NCI-H1092 (cell line): ENCODE results near the gene ATF6B.
"Not testable (repeated sequence)": the region's sequence is repeated elsewhere in the genome, so short reads cannot be mapped to it uniquely, and the experiment has no call there.

Source experiments
- DNase-seq: peaks from one replicate; lab custom pipeline; 2025; lab: John Stamatoyannopoulos, UW

Gene ATF6B

DNA sequence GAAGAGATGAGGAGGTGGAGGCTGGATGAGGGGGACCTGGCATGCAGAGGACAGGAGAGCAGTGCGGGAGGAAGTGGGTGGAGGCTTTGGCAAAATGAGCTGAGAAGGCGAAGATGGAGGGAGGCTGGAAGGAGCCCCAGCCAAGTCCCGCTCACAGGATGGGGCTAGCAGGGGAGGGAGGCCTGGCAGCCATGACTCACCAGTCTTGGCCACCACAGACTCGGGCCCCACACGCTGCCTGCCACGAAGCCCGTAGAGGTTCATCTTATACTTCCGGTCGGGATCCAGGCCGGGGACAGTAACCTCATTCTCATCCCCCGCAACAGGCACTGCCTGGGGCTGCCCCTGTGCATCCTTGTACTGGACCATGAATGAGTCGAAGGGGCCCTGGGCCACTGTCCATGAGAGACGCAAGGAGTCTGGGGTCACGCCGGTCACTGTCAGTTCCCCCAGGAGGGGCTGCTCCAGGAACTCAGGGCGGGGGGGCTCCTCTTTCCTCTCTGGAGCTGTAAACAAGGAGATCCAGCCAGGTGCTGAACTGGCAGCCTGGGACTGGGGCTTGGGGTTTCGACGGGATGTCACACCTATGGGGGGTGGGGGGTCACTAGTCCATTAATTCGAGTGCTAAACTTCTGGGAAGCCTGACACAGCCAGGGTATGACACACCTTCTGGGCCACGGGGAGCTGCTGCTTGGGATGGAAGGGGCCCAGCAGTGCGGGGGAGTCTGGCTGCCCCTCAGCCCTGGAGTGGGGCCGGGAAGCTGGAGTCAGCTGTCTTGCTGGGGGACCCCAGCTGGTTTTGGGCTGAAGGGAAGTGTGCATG lies 46.7 kb downstream of the ATF6B start:
- DNase-seq = no peak

DNA sequence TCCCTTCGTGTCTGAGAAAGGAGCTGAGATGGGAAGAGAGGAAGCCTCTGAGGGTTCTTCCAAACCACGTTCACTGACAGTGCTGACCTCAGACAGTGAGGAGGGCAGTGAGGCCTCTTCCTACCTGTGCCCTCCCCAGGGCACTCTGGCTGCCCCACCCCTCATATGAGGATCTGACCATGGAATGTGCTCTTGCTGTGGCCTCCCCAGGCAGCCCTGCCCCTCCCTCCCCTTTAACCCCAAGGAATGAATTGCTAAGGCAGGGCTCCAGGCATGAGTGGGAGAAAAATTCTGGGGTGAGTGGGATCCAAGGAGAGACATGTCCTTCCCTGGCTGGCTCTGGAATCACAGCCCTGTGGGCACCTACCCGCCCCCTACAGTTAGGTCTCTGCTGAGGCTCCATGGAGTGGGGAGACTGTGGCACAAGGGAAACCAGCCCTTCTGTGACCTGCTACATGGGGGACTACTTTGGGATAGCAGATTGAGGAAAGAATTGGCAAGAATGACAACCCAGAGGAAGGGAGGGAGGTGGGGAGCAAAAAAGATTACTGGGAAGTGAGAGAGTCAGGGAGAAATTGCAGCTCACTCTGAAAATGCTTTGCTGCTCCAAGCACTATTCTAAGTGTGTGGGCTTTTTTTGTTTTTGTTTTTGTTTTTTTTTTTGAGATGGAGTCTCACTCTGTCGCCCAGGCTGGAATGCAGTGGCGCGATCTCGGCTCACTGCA lies 48.3 kb downstream of the ATF6B start:
- no peak for DNase-seq

DNA sequence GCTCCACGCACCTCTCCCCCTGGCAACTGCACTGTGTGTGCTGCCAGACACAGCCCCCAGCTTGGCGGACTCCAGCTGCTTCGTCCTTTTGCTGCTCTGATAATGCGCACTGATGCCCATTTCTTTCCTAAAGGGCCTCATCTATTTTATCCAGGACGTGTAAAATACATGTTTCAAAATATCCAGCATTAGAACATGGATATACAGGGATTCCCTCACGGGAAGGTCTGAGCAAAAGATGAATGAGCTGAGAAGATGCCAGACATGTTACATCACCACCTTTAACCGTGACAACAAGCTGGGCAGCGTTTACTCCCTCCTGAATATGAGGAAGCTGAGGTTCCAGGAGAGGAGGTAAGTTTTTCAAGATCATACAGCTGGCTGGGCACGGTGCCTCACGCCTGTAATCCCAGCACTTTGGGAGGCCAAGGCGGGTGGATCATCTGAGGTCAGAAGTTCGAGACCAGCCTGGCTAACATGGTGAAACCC lies 51.7 kb downstream of the ATF6B start:
- no peak for DNase-seq

DNA sequence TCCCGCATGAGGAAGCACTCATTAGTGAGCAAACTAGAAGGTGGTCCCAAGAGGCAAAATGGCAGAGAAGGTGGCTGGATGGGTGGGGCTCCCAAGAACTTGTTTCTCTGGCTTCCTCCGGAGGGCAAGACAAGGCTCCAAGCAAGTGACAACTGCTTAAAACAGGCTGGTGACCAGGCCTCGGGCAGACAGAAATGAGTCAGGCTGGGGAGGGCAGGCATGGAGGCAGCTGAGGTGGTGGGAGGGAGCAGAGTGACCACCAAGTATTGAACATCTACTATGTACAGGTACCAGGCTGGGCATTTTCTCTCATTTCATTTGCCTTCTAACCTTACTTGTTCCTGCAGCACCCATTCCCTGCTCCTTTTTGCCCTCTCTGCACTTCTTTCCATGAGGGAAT lies 52.3 kb downstream of the ATF6B start:
- no peak for DNase-seq

DNA sequence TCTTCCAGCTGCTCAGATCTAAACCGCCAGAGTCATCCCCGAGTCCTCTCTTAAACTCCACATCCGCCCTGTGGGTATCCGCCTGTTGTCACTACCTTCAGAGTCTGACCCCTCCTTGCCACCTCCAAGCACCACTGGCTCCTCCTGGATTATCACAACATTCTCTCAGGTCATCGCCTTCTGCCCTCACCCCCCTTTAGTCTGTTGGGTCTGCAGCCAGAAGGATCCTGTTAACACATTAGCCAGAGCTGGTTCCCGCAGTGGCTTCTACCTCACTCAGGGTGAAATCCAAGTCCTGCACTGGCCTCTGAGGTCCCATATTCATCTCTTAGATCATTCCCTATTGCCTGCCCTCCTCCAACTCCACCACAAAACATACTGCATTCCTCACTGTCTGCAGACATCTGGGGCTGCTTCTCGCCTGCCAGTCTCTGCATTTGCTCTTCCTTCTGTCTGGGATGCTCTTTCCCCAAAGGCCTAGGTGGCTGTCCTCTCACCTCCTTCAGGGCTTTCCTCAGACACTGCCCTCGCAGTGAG lies 53.0 kb downstream of the ATF6B start:
- DNase-seq = no peak

DNA sequence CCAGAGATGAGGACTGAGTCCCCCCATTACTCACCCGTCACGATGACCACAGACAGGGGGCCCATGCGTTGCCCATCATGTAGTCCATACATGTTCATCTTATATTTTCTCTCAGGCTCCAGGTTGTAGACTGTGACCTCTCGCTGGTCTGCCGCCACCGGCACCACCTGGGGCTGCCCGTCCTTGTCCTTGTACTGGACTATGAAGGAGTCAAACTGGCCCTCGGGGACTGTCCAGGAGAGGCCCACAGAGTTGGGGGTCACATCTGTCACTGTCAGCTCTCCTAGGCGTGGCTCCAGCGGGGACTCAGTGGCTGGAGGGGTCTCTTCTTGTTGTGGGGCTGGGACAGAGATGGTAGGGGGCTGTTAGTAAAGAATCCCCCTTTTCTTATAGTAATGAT lies 54.4 kb downstream of the ATF6B start:
- DNase-seq = no peak

DNA sequence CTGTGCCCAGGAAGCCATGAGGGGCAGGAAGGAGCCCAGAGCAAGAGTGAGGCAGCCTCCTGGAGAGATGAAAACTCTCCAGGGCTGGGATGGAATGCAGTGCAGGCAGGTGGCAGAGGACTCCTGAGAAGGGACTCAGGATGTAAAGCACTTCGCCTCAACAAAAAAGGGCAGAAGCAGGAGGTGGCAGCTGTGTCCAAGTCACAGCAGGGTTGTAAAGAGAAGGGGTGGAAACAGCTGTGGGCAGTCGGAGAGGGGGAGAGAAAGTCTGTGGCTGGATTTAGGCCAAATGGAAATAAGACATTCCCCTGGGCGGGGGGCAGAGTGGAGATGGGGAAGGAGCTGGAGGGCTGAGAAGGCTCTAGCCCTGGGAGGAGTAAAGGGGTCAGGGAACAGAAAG lies 54.9 kb downstream of the ATF6B start:
- no peak for DNase-seq

DNA sequence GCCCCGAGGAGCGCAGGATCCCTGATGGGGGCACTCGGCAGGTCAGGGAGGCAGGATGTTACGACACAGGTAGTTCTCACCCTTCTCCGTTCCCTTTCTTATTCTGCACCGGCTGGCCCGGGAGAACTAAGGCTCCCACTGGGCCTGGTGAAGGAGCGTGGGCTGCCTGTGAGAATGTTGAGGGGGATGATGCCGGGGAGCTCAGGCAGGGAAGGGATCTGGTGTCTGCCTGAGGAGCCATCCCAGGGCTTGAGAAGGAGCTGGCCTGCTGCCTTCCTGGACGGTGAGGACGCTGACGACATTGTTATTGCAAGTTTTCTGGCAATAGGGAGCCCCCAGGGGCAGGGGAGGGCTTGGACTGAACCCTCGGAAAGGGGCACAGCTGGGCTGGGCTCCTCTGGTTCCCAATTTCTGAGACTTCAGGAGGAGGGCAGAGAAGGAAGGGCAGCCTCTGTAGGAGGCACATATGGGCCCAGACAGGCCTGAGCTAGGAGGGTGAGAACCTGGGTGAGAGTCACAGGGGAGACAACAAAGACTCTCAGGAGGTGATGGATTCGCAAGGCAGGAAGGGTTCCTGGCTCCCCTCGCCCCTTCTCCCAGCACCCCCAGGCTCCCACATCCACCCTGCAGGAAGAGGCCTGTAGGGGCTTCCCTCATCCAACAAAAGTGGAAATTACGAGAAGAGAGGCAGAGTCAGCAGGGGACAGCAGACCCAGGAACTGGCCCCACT lies 57.1 kb downstream of the ATF6B start:
- no peak for DNase-seq

DNA sequence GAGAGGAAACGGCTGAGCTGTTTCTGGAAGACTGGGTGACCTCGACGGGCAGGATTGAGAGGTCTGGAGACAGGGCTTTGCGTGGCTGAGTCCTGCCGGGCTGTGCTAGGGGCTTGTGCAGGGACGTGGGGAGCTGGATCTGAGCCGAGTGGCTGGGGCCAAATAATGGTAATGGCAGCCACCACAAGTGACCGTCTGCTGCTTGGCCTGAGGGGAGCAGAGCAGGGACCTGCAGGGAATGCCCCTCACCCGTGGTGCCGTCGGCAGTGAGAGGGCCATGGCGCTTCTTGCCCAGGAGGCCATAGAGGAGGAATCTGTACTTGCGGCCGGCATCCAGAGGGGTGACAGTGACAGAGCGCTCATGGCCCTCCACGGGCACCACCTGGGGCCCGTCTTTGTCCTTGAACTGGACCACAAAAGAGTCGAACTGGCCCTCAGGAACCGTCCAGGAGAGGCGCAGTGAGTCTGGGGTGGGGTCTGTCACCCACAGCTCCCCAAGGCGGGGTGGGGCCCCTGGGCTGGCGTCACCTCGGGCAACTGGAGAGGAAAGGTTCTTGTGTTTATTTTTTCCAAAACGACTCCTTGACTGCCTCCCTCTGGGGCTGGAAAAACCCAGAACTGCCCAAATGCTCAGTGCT lies 58.0 kb downstream of the ATF6B start:
- no peak for DNase-seq

DNA sequence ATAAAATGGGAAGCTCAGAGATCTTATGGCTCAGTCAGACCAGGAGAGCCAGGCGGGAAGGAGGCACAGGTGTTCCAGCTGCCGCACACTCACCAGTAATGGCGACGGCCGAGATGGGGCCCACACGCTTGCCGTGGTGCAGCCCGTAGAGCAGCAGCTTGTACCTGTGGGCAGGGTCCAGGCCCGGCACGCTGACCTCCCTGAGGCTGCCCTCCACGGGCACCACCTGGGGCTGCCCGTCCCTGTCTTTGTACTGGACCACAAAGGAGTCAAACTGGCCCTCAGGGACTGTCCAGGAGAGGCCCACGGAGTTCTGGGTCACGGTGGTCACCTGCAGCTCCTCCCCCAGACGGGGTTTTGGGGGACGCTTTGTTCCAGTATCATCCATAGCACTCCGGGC lies 58.6 kb downstream of the ATF6B start:
- no peak for DNase-seq

DNA sequence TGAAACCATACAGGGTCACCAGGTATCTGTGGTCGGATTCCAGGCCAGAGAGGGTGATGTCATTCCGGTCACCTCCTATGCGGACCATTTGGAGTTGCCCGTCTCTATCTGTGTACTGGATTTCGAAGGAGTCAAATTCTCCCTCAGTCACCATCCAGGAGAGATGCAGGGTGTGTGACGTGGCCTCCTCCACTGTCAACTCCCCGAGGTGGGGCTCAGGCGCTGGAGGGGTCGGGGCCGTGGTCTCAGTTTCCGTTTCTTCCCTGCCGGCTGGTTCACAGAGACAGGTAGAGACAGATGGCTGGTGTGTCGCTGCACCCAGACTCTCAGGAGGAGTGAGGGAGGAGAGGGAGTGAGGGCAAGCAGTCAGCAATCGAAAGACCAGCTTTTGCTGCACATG lies 59.2 kb downstream of the ATF6B start:
- DNase-seq = no peak

DNA sequence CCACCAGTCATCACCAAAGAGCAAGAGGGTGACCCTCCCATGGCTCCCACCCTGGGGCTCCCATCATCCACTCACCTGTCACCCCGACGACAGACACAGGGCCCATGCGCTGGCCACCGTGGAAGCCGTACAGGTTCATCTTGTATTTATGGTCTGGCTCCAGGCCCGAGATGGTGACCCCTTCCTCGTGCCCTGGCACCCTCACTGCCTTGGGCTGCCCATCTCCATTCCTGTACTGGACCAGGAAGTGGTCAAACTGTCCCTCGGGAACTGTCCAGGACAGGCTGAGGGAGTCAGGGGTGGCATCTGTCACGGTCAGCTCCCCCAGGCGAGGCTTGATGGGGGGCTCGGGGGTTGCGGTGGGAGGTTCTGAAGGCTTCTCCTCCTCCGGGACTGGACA lies 59.7 kb downstream of the ATF6B start:
- DNase-seq = not testable (repeated sequence)

DNA sequence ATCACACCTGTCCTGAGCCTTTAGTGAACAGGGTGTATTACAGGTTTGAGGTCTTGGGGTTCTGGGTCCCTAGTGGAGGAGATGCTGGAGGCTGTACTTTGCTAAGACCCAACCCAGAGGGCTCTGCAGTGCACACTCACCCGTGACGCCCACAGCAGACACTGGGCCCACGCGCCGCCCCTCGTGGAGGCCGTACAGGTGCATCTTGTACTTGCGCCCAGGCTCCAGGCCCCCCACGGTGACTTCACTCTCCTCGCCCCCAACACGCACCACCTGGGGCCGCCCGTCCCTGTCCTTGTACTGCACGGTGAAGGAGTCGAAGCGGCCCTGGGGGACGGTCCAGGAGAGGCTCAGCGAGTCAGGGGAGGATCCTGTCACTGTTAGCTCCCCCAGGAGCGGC lies 60.5 kb downstream of the ATF6B start:
- not testable (repeated sequence) for DNase-seq
